IgD-negative memory B cell (primary cell): ENCODE measurements around the gene SLC9A3. TPM values are rescaled to one million over a fixed set of nuclear protein-coding genes. Genes with fewer than 3 reads are reported as not detected.

Experiments
- H3K27ac Mint-ChIP-seq, 3 donors: one replicate each; pipeline ENCODE4 v1.8.0; 2020 to 2022; ENCODE audit warnings: mild to moderate bottlenecking in 3 of 3, mixed read lengths in 3 of 3, moderate library complexity in 1 of 3
- H3K27me3 Mint-ChIP-seq: one replicate; pipeline ENCODE4 v1.8.0; 2021; ENCODE audit warnings: mixed read lengths
- H3K36me3 Mint-ChIP-seq: one replicate; pipeline ENCODE4 v1.8.0; 2020; ENCODE audit warnings: mild to moderate bottlenecking, mixed read lengths
- H3K4me1 Mint-ChIP-seq, 3 donors: one replicate each; pipeline ENCODE4 v1.8.0; 2020 to 2022; ENCODE audit warnings: mixed read lengths in 3 of 3, mild to moderate bottlenecking in 1 of 3
- H3K4me3 Mint-ChIP-seq, 4 donors: one replicate each; pipeline ENCODE4 v1.8.0; 2020 to 2022; ENCODE audit warnings: mild to moderate bottlenecking in 4 of 4, mixed read lengths in 4 of 4, moderate library complexity in 3 of 4
- H3K9me3 Mint-ChIP-seq, 3 donors: one replicate each; pipeline ENCODE4 v1.8.0; 2020 to 2021; ENCODE audit warnings: mixed read lengths in 3 of 3, mild to moderate bottlenecking in 1 of 3
- polyA plus RNA-seq: library from polyadenylated mRNA; unstranded; fragments of 300-500 nt; fragmentation: Illumina TruSeq; gene quantifications from one replicate; pipeline ENCODE4 v1.2.3, GENCODE V29; 2021

Gene SLC9A3
- polyA plus RNA-seq, 1 donor from 2014 or later = 1.2 TPM

DNA sequence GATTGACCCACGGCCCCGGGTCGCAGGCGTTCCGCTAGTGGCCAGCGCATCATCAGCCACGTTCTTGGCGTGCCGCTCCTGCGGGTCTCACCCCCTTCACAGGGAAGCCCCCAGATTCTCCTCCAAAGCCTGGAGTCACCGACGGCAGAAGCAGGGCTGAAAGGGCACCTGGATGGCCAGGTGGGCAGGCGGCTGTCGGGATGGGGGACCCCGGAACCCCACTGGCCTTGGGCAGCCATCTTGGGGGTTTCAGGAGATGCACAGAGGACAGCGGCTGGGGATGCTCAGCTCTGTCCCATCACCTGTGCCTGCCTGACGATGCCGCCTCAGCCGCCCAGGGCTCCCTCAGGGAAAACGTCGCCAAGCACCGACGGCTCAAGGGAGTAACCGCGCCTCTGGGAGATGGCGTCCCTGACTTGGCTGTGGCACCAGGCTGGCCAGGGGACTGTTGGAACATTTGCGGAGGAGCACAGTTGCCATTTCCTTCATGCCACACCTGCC lies 14.1 kb upstream of the SLC9A3 start:
- Mint-ChIP-seq H3K9me3 (peaks cover 0 to 5% (median 3%) of the 10 kb centered on the region in 3 donors), H3K27me3 (peaks cover 38% of the 10 kb centered on the region), H3K4me3 (no peak overlapping the region), H3K27ac (no peak overlapping the region), H3K36me3 (no peaks in the 10 kb centered on the region), H3K4me1 (peaks cover 0 to 2% (median 2%) of the 10 kb centered on the region in 3 donors)

DNA sequence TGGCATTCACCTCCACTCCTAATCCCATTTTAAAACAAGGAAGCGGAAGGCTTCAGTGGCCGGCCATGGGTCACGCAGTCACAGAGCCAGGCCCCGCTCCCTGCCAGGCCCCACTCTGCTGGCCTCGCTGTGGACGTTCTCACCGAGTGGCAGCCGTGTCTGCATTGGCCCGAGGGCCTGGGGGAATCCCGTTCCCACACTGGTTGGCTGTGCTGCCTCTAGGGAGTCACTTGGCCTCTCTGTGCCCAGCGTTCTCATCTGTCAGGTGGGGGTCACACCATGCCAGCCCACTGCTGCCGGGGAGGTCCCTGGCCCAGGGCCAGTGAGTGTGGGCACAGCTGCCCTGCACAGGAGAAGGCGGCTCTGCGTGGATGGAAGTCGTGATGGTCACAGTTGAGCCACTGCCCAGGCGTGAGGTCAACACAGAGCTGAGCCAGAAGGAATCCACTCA lies 13.4 kb upstream of the SLC9A3 start:
- Mint-ChIP-seq H3K4me1 (peaks cover 0 to 2% (median 2%) of the 10 kb centered on the region in 3 donors), H3K4me3 (no peak overlapping the region), H3K36me3 (no peaks in the 10 kb centered on the region), H3K9me3 (peaks cover 0 to 5% (median 3%) of the 10 kb centered on the region in 3 donors), H3K27ac (peak overlapping the region in 1 of 3 donors; percentile 10), H3K27me3 (peaks cover 40% of the 10 kb centered on the region)

DNA sequence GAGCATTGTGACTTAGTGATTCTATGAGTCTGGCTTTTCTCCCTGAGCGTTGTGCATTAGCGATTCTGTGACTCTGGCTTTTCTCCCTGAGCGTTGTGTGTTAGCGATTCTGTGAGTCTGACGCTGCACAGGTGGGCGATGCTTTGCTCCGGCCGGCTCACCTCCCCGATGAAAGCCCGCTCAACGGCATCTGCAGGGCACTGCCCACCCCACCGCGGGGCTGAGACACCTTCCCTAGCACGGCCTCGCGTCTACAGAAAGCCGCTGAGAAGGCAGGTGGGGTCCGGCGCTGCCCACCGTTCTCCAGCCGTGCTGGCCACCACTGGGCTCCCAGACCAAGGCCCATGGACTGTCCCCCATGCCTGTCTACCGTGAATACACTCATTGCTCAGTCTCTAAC lies 12.8 kb upstream of the SLC9A3 start:
- peaks cover 0 to 2% (median 0%) of the 10 kb centered on the region in 3 donors for H3K4me1 Mint-ChIP-seq
- peak overlapping the region in 1 of 3 donors; percentile 10 for H3K27ac Mint-ChIP-seq
- H3K9me3 Mint-ChIP-seq = peaks cover 0 to 5% (median 3%) of the 10 kb centered on the region in 3 donors
- peaks cover 38% of the 10 kb centered on the region for H3K27me3 Mint-ChIP-seq
- H3K36me3 Mint-ChIP-seq = no peaks in the 10 kb centered on the region
- H3K4me3 Mint-ChIP-seq = no peak overlapping the region

DNA sequence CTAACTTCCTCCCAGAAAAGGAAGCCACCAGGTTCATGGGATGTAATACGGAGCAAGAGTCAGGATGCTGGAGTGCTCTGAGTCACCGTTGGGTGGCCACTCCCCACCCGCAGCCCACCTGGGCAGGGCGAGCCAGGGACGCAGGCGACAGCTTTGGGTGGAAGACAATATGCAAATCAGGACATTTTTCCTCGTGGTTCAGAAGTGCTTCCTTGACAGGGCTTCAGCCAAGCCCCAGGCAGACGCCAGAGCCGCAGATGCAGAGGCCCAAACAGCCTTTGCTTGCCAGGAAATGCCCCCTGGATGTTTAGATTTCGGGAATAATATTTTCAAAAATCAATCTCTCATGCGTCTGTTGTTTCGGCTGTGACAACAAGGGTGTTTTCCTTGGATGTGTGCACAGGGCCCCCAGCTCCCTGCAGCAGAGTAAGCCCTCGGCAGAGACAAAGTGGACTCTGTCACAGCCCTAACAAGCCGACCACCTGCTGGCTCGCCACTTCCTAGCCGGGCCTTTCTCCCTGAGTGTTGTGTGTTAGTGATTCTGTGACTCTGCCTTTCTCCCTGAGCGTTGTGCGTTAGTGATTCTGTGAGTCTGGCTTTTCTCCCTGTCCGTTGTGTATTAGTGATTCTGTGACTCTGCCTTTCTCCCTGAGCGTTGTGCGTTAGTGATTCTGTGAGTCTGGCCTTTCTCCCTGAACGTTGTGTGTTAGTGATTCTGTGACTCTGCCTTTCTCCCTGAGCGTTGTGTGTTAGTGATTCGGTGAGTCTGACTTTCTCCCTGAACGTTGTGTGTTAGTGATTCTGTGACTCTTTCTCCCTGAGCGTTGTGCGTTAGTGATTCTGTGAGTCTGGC lies 11.8 kb upstream of the SLC9A3 start:
- H3K4me1 Mint-ChIP-seq = peaks cover 0 to 2% (median 0%) of the 10 kb centered on the region in 3 donors
- H3K27ac Mint-ChIP-seq = no peak overlapping the region
- peaks cover 0 to 5% (median 3%) of the 10 kb centered on the region in 3 donors for H3K9me3 Mint-ChIP-seq
- no peaks in the 10 kb centered on the region for H3K36me3 Mint-ChIP-seq
- peaks cover 42% of the 10 kb centered on the region for H3K27me3 Mint-ChIP-seq
- H3K4me3 Mint-ChIP-seq = peak overlapping the region in 1 of 4 donors; percentile 38

DNA sequence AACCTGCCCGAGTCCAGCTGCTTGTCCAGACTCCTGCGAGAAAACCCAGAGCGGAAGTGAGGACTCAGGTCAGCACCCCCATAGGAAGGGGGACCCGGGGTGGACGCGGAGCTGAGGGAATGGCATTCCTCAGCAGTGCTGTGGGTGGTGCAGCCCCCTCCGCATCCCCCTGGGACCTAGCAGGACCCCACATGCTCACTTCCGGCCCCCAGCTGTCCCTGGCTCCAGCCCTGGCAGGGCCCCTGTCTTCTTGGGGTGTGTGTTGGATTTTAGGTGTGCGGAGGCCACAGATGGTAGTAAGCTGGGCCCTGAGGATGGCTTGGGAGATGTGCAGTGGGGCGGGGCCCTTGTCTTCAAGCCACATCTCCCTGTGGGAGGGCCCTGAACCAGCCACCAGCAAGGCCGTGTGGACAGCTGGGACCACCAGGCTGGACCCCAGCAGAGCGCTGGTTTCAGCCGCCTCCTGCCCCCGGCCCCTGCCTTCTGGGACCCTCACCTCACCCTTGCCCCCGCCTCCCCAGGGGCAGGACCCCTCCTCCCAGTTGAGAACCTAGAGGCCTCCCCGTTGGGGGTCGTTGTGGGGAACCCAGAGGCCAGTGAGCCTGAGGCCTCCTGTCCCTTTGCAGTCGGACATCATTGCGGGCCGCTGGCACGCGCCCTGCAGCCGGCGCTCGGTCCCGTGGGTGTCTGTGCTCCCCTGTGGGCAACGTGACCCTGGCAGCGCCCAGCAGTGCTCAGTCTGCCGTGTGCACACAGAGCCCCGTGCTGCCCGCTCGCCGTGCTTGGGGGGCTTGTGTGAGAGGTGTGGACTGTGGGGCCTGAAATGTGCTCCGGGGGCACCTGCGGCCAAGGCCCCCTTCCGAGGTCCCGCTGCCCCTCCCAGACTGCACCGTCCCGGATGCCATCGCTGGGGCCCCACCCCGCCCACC lies 10.8 kb upstream of the SLC9A3 start:
- H3K27me3 Mint-ChIP-seq = peaks cover 43% of the 10 kb centered on the region
- H3K27ac Mint-ChIP-seq = no peak overlapping the region
- H3K4me1 Mint-ChIP-seq = peaks cover 6 to 9% (median 9%) of the 10 kb centered on the region in 3 donors
- H3K36me3 Mint-ChIP-seq = no peaks in the 10 kb centered on the region
- peaks cover 0 to 5% (median 3%) of the 10 kb centered on the region in 3 donors for H3K9me3 Mint-ChIP-seq
- H3K4me3 Mint-ChIP-seq = no peak overlapping the region

DNA sequence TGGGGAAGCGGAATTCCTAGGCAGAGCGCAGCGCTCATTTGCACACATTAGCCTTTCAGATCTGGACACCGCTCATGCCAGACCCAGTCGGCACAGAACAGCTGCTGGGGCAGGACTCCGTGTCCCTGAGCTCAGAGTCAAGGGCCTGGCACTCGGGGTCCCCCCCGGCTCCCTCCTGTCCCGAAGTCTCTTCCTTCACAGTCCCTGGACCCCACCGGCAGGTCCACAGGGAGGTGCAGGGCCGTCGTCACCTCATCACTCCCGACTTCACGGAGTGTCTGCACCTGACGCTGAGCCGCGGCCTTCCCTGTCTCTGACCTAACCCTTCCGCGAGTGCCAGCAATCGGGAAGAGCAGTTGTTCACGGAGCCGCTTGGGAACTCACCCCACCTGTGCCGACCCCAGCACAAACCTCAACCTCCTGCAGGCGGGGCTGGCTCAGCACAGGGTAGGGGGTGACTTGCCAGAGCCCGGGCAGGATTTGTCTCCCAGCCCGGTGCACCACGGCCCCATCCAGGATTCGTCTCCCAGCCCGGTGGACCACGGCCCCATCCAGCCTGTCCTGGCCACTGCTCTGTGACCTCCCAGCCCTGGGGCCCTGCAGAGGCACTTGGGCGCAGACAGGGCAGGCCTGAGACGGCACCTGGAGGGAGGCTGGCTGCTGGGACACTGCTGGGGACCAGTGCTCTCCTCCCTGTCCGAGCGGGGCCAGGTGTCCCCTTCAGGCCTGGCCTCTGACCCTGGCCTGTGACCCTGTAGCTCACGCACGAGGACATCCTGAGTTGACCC lies 9.9 kb upstream of the SLC9A3 start:
- Mint-ChIP-seq H3K4me1 (peaks cover 12 to 15% (median 14%) of the 10 kb centered on the region in 3 donors), H3K4me3 (no peak overlapping the region), H3K36me3 (no peaks in the 10 kb centered on the region), H3K9me3 (peaks cover 0 to 5% (median 3%) of the 10 kb centered on the region in 3 donors), H3K27ac (no peak overlapping the region), H3K27me3 (peaks cover 51% of the 10 kb centered on the region)

DNA sequence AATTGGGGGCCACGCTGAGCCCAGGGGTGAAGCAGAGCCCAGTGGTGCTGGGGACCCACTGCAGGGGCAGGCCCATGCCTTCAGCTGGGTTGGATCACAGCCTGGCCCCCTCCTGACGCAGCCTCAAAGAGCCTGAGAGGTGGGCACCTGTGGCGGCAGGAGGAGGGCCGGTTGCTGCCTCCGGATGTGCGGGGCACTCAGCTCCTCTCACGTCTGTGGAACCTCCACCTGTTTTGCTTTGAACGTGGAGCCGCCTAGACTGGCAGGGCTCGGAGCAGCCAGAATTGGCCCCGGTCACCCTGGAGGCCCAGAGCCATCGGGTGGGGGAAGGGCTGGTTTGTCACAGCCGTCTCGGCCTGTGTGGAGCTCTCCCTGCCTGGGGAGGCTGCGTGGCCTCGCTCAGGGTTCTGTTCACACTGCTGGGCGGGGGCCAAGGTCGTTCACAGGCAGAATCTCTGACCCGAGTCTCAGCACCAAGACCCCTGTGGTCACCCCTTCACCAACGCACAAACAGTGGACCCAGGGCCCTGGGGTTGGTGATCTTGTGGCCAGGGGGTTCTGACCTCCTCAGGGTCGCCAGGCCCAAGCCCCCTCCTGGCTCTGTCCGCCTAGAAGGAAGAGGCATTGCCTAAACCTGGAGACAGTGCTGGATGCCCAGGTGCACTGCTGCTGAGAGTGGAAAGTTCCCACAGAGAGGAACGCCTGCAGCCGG lies 9.2 kb upstream of the SLC9A3 start:
- Mint-ChIP-seq H3K27ac (no peak overlapping the region), H3K36me3 (no peaks in the 10 kb centered on the region), H3K4me3 (no peak overlapping the region), H3K9me3 (peaks cover 0 to 5% (median 3%) of the 10 kb centered on the region in 3 donors), H3K4me1 (peaks cover 12 to 17% (median 14%) of the 10 kb centered on the region in 3 donors), H3K27me3 (peaks cover 53% of the 10 kb centered on the region)

DNA sequence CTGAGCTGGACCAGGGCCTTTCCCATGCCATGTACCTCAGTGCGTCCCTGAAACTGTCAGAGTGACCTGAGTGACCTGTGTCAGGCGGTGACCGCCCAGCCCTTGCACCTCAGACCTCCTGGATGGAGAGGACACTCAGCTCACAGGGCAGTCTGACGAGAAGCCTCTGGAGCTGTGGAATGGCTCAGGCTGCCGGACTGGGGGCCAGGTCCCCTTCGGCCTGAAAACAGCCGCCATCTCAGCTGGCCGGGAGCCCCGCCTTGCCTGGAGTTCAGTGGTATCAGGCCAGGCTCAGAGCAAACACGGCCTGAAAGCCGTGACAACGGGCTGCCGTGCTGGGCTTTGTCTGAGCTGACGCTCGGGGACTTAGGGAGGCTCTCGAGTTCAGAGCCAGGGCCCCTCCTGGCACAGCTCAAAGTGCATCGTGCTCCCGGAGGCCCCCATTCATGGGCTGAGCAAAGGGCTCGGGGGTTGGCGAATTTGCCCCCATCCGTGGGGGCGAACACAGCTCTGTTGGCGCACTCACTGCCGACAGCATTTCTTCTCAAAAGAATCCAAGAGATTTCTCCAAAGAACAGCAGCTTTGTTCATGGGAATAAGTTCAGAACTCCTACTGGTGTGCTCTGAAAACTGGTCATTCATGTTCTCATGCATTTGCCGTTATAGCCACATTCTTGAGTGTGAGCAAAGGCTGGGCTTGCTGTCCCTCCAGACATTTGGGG lies 8.4 kb upstream of the SLC9A3 start:
- H3K4me3 Mint-ChIP-seq = no peak overlapping the region
- H3K9me3 Mint-ChIP-seq = peaks cover 0 to 5% (median 3%) of the 10 kb centered on the region in 3 donors
- H3K27me3 Mint-ChIP-seq = peaks cover 53% of the 10 kb centered on the region
- no peak overlapping the region for H3K27ac Mint-ChIP-seq
- H3K4me1 Mint-ChIP-seq = peaks cover 12 to 17% (median 14%) of the 10 kb centered on the region in 3 donors
- H3K36me3 Mint-ChIP-seq = no peaks in the 10 kb centered on the region

DNA sequence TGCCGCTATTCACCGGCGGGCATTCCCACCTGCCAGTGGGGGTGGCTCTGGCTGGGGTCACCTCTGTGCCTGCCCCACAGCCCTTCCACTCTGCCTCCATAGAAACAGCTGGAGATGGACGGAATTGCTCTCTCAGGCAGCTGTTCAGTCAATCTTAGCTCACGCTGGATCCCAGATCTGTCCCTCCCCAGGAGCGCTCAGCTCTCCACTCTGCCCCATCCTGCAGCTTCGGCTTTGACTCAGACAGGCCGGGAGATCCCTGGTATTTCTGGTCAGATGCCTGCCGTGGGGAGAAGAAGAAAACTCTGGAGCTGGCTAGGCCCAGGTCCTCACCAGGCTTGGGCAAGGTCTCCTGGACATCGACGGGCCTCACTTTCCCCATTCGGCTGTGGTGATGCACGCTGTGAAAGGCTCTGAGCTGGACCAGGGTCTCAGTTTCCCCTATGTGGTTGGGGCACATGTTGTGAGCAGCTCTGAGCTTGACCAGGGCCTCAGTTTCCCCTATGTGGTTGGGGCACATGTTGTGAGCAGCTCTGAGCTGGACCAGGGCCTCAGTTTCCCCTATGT lies 7.6 kb upstream of the SLC9A3 start:
- Mint-ChIP-seq H3K27me3 (peaks cover 60% of the 10 kb centered on the region), H3K27ac (no peak overlapping the region), H3K4me1 (peaks cover 17 to 21% (median 20%) of the 10 kb centered on the region in 3 donors), H3K36me3 (no peaks in the 10 kb centered on the region), H3K9me3 (peaks cover 0 to 4% (median 3%) of the 10 kb centered on the region in 3 donors), H3K4me3 (no peak overlapping the region)

DNA sequence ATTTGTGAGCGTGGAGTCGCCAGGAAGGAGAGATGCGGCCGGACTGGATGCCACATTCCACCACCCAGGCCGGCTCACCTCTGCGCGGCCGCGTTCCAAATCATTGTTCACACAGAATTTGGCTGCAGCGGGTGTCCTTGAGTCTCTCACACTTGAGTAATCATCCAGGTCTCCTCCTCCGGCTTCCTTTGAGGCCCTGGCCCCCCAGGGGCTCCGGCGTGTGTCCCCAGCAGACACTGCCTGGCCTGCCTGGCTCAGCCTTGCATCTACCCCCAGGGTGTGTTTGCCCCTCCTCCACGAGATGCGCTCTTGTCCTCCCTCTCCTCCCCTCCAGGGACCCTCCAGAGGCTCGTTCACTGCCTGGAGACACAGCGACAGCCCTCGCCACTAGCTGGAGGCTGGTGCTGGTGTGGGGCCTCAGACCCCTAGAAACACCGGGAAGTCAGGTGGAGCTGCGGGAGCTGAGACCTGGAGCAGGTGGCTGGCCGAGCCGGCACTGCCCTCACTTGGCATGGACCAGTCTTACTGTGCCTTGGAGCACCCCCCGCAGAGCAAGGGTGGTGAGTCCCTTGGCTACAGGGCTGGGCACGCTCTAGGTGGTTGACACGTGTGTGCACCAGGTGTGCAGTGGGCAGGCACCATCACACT lies 7.0 kb upstream of the SLC9A3 start:
- Mint-ChIP-seq H3K9me3 (peaks cover 0 to under 1% (median 0%) of the 10 kb centered on the region in 3 donors), H3K36me3 (no peaks in the 10 kb centered on the region), H3K4me3 (peak overlapping the region in 2 of 4 donors; percentile 77 to 86), H3K27me3 (peaks cover 60% of the 10 kb centered on the region), H3K27ac (no peak overlapping the region), H3K4me1 (peaks cover 17 to 21% (median 20%) of the 10 kb centered on the region in 3 donors)

DNA sequence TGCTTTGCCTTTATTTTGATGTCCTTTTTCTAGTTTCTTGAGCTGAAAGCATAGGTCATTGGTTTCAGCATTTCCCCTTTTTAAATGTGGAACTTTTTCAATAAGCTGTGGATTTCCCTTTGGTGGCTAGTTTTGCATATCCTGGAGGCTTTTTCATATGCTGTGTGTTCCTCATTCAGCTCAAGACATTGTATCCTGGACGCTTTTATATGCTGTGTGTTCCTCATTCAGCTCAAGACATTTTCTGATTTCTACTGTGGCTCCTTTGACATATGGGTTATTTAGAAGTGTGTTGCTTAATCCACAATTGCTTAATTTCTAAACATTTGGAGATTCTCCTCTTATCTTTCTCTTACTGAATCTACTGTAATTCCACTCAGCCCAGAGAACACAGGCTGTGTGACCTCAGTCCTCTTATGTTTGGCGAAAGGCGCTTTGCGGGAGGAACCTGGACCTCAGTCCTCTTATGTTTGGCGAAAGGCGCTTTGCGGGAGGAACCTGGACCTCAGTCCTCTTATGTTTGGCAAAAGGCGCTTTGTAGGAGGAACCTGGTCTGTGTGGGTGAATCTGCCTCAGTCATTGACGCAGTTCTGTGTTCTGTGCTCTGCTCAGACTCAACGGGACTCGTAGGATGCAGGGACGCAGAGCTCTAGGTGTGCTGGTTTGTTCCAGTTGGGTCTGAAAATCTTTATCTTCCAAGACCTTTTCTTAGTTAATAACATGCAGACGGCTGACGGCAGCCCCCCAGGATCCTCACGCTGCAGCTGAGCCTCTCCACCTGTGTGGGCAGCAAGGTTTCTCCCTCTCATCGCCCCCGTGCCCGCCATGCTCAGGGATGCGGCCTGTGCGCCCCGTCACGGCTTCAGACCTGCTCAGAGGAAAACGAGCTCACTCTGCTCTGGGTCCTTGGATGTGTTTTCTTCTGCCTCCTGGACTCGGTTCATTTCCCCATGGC lies 6.0 kb upstream of the SLC9A3 start:
- Mint-ChIP-seq H3K4me1 (peaks cover 17 to 23% (median 20%) of the 10 kb centered on the region in 3 donors), H3K9me3 (no peaks in the 10 kb centered on the region), H3K4me3 (peak overlapping the region in 3 of 4 donors; percentile 5 to 86 (median 10)), H3K27ac (peak overlapping the region in 1 of 3 donors; percentile 4), H3K36me3 (no peaks in the 10 kb centered on the region), H3K27me3 (peaks cover 63% of the 10 kb centered on the region)
